Measurements from ENCODE around the gene IFRD1.
"Not testable (repeated sequence)": the region's sequence is repeated elsewhere in the genome, so short reads cannot be mapped to it uniquely, and the experiment has no call there.

Gene IFRD1

DNA sequence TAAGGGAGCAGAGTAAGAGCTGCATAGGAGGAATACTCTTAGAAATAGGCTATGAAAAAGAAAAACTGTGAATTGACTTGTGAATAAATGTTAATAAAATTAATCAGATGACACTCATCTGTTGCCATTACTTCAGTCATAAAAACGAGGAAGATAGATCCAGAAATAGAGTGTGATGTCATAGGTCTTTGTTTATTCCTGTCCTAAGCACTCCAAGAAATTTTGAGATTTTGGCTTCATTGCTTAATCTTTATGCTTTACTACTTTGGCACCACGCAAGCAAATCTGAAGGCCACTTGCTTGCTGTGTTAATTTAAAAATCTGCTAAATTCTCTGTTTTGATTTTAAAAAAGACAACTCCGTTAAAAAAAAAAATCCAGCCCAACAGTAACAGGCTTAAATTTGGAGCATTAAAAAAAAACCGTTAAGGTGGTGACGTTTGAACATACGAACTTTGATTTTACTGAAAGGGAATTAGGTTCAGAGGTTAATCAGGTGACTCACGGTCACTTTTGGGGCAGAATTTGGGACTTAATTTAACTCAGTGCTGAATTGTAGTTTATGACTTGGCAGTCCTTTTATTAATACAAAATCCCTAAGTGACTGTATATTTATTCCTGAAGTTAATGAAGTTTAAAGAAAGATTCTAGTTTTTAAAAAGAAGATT is 3.4 kb downstream of the IFRD1 start:
- DNase-seq (ENCODE audit: low read depth, low spot score): no peak
- H3K4me3 ChIP-seq (ENCODE audit: low read length): no peak overlapping the region
- H3K4me1 ChIP-seq (ENCODE audit: control insufficient read depth, insufficient read depth, low read length): no peaks in the 10 kb centered on the region
- no peaks in the 10 kb centered on the region for H3K9me3 ChIP-seq (ENCODE audit: control insufficient read depth, insufficient read depth, low read length)
- H3K36me3 ChIP-seq (ENCODE audit: control insufficient read depth, insufficient read depth, low read length): no peaks in the 10 kb centered on the region; the same call in 1 of the 2 replicates
- no CpG with 5 or more reads among the region's 7 CpGs for WGBS (ENCODE audit: insufficient coverage, insufficient read length)
- H3K27ac ChIP-seq (ENCODE audit: low read length): no peak overlapping the region
- H3K27me3 ChIP-seq (ENCODE audit: control insufficient read depth, insufficient read depth, low read length): no peaks in the 10 kb centered on the region

GRCh38 chr7:112454191-112454590 is 3.9 kb downstream of the IFRD1 start:
- not testable (repeated sequence) for DNase-seq (ENCODE audit: low read depth, low spot score); H3K27me3 ChIP-seq (ENCODE audit: control insufficient read depth, insufficient read depth, low read length); H3K4me1 ChIP-seq (ENCODE audit: control insufficient read depth, insufficient read depth, low read length); H3K36me3 ChIP-seq (ENCODE audit: control insufficient read depth, insufficient read depth, low read length); H3K27ac ChIP-seq (ENCODE audit: low read length); H3K4me3 ChIP-seq (ENCODE audit: low read length); H3K9me3 ChIP-seq (ENCODE audit: control insufficient read depth, insufficient read depth, low read length)
- WGBS (ENCODE audit: insufficient coverage, insufficient read length): no CpG with 5 or more reads among the region's 6 CpGs

- no peak for DNase-seq (ENCODE audit: low read depth, low spot score)
- Histone ChIP-seq H3K27me3 (ENCODE audit: control insufficient read depth, insufficient read depth, low read length) (no peaks in the 10 kb centered on the region), H3K9me3 (ENCODE audit: control insufficient read depth, insufficient read depth, low read length) (no peaks in the 10 kb centered on the region), H3K4me1 (ENCODE audit: control insufficient read depth, insufficient read depth, low read length) (no peaks in the 10 kb centered on the region), H3K4me3 (ENCODE audit: low read length) (no peak overlapping the region), H3K27ac (ENCODE audit: low read length) (no peak overlapping the region), H3K36me3 (ENCODE audit: control insufficient read depth, insufficient read depth, low read length) (peaks cover 9% of the 10 kb centered on the region; the same call in 1 of the 2 replicates)
- no CpG with 5 or more reads among the region's 1 CpG for WGBS (ENCODE audit: insufficient coverage, insufficient read length)
These were observed 9.4 kb downstream of the IFRD1 start for GRCh38 chr7:112459645-112460044.

- no peak for DNase-seq (ENCODE audit: low read depth, low spot score)
These were observed 12.0 kb downstream of the IFRD1 start for GRCh38 chr7:112462236-112462635.

GRCh38 chr7:112467867-112468266 is 17.6 kb downstream of the IFRD1 start:
- H3K4me3 ChIP-seq (ENCODE audit: low read length): no peak overlapping the region
- no peak overlapping the region for H3K27ac ChIP-seq (ENCODE audit: low read length)
- no peaks in the 10 kb centered on the region for H3K9me3 ChIP-seq (ENCODE audit: control insufficient read depth, insufficient read depth, low read length)
- DNase-seq (ENCODE audit: low read depth, low spot score): no peak
- no peaks in the 10 kb centered on the region for H3K27me3 ChIP-seq (ENCODE audit: control insufficient read depth, insufficient read depth, low read length)
- H3K36me3 ChIP-seq (ENCODE audit: control insufficient read depth, insufficient read depth, low read length): peaks cover 10% of the 10 kb centered on the region; the same call in 1 of the 2 replicates
- H3K4me1 ChIP-seq (ENCODE audit: control insufficient read depth, insufficient read depth, low read length): no peaks in the 10 kb centered on the region
- WGBS (ENCODE audit: insufficient coverage, insufficient read length): no CpG with 5 or more reads among the region's 4 CpGs

More at GRCh38 chr7:112462236-112462635, 12.0 kb downstream of the IFRD1 start:
- Histone ChIP-seq H3K27me3 (ENCODE audit: control insufficient read depth, insufficient read depth, low read length) (no peaks in the 10 kb centered on the region), H3K4me1 (ENCODE audit: control insufficient read depth, insufficient read depth, low read length) (no peaks in the 10 kb centered on the region), H3K4me3 (ENCODE audit: low read length) (no peak overlapping the region), H3K27ac (ENCODE audit: low read length) (no peak overlapping the region), H3K9me3 (ENCODE audit: control insufficient read depth, insufficient read depth, low read length) (no peaks in the 10 kb centered on the region), H3K36me3 (ENCODE audit: control insufficient read depth, insufficient read depth, low read length) (peaks cover 9% of the 10 kb centered on the region; the same call in 1 of the 2 replicates)

GRCh38 chr7:112470194-112470593 is 19.9 kb downstream of the IFRD1 start:
- Histone ChIP-seq H3K9me3 (ENCODE audit: control insufficient read depth, insufficient read depth, low read length) (no peaks in the 10 kb centered on the region), H3K36me3 (ENCODE audit: control insufficient read depth, insufficient read depth, low read length) (peaks cover 10% of the 10 kb centered on the region; the same call in 1 of the 2 replicates), H3K27ac (ENCODE audit: low read length) (no peak overlapping the region), H3K27me3 (ENCODE audit: control insufficient read depth, insufficient read depth, low read length) (no peaks in the 10 kb centered on the region), H3K4me3 (ENCODE audit: low read length) (no peak overlapping the region), H3K4me1 (ENCODE audit: control insufficient read depth, insufficient read depth, low read length) (no peaks in the 10 kb centered on the region)
- no peak for DNase-seq (ENCODE audit: low read depth, low spot score)
- WGBS (ENCODE audit: insufficient coverage, insufficient read length): 100% methylated on average over 1 of the region's 4 CpGs

DNA sequence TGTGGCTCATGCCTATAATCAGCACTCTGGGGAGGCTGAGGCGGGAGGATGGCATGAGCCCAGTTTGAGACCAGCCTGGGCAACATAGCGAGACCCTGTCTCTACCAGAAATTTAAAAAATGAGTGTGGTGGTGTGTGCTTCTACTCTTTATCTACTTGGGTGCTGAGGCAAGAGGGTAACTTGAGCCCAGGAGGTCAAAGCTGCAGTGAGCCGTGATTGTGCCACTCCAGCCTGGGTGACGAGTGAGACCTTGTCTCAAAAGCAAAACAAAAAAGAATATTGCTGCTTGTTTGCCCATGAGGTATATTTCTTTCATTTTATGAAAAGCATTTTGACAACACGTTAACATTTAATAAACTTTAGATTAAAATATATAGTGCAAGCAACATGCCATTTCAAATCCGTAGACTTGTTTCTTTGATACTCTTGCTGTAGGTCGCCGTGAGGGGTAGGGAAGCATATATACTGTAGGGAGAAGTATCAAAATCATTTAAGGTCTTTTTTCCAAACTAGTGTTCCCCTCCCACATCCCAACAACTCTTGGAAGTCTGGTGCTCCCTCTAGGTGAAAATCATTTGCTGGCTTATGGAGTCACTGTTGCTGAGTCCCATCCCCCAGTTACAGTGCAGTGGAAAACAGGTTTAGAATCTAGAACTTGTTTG is 26.3 kb downstream of the IFRD1 start:
- Histone ChIP-seq H3K9me3 (ENCODE audit: control insufficient read depth, insufficient read depth, low read length) (no peaks in the 10 kb centered on the region), H3K36me3 (ENCODE audit: control insufficient read depth, insufficient read depth, low read length) (no peaks in the 10 kb centered on the region; the same call in 1 of the 2 replicates), H3K27me3 (ENCODE audit: control insufficient read depth, insufficient read depth, low read length) (no peaks in the 10 kb centered on the region), H3K27ac (ENCODE audit: low read length) (no peak overlapping the region), H3K4me1 (ENCODE audit: control insufficient read depth, insufficient read depth, low read length) (no peaks in the 10 kb centered on the region), H3K4me3 (ENCODE audit: low read length) (no peak overlapping the region)
- WGBS (ENCODE audit: insufficient coverage, insufficient read length): no CpG with 5 or more reads among the region's 8 CpGs
- no peak for DNase-seq (ENCODE audit: low read depth, low spot score)

- no peaks in the 10 kb centered on the region for H3K4me1 ChIP-seq (ENCODE audit: control insufficient read depth, insufficient read depth, low read length)
- H3K9me3 ChIP-seq (ENCODE audit: control insufficient read depth, insufficient read depth, low read length): no peaks in the 10 kb centered on the region
- no peak for DNase-seq (ENCODE audit: low read depth, low spot score)
- H3K27me3 ChIP-seq (ENCODE audit: control insufficient read depth, insufficient read depth, low read length): no peaks in the 10 kb centered on the region
- no peak overlapping the region for H3K27ac ChIP-seq (ENCODE audit: low read length)
- H3K4me3 ChIP-seq (ENCODE audit: low read length): no peak overlapping the region
- no peaks in the 10 kb centered on the region for H3K36me3 ChIP-seq (ENCODE audit: control insufficient read depth, insufficient read depth, low read length)
- WGBS (ENCODE audit: insufficient coverage, insufficient read length): no CpG with 5 or more reads among the region's 2 CpGs
These were observed 31.0 kb downstream of the IFRD1 start for GRCh38 chr7:112481121-112481736.

DNA sequence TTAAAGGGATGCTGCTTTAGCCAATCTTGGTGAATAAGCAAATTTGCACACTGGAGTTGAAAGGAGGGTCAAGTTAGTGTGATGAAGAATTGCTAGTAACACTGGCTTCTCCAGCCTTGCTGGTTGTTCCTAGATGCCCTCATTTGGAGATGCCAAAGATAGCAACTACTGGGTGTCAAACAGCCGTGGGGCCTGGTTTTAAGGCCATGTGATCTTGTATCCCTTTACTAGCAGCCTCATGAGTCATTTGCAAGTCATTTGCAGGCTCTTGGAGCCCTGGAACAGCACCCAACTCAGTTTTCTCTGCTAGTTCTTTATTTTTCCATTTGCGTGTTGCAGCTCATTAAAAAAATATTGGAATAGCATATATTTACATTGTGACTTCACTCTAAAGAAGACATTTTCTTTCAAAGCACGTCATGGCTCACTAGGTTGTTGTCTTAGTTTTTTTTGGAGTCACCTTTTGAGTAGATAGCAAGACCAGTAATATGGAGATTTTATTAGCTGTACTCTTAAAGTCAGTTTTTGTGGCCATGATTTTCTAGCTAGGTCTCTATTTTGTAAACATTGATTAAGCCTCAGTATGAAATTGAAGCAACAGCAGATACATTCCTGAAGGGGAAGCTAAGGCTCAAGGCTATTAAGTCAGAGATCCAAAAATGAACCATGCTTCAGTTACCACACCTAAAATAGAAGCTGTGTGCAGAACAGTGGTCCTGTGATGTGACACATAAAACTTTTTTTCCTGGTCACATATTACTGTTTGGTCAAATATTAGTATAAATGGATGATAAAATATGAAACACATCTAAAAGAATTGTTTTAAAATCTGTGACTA is 31.8 kb downstream of the IFRD1 start:
- Histone ChIP-seq H3K4me1 (ENCODE audit: control insufficient read depth, insufficient read depth, low read length) (no peaks in the 10 kb centered on the region), H3K27ac (ENCODE audit: low read length) (no peak overlapping the region), H3K27me3 (ENCODE audit: control insufficient read depth, insufficient read depth, low read length) (no peaks in the 10 kb centered on the region), H3K36me3 (ENCODE audit: control insufficient read depth, insufficient read depth, low read length) (no peaks in the 10 kb centered on the region), H3K9me3 (ENCODE audit: control insufficient read depth, insufficient read depth, low read length) (no peaks in the 10 kb centered on the region), H3K4me3 (ENCODE audit: low read length) (no peak overlapping the region)
- no peak for DNase-seq (ENCODE audit: low read depth, low spot score)
- WGBS (ENCODE audit: insufficient coverage, insufficient read length): no CpG with 5 or more reads among the region's 3 CpGs

DNA sequence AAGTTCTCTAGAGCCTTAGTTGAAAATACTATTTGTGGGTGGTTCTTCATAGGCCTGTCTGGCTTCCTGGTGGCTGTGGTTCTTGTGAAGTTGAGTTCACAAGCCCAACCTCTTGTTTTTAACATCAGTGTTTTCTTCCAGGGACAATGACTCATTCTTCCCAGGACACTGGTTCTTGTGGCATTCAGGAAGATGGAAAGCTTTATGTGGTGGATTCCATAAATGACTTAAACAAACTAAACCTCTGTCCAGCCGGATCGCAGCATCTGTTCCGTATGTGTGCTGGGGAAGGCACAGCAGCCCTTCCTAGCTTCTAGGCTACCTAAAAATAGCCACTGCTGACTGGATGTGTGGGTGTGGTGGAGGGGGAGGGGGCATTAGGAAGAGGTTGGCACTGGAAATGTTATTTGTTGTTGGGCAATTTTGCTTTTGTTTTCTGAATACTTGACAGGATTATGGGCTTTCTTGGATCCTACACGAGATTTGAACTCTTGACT is 34.5 kb downstream of the IFRD1 start:
- H3K4me3 ChIP-seq (ENCODE audit: low read length): no peak overlapping the region
- H3K36me3 ChIP-seq (ENCODE audit: control insufficient read depth, insufficient read depth, low read length): no peaks in the 10 kb centered on the region; the same call in 1 of the 2 replicates
- no CpG with 5 or more reads among the region's 4 CpGs for WGBS (ENCODE audit: insufficient coverage, insufficient read length)
- H3K4me1 ChIP-seq (ENCODE audit: control insufficient read depth, insufficient read depth, low read length): no peaks in the 10 kb centered on the region
- no peaks in the 10 kb centered on the region for H3K9me3 ChIP-seq (ENCODE audit: control insufficient read depth, insufficient read depth, low read length)
- no peaks in the 10 kb centered on the region for H3K27me3 ChIP-seq (ENCODE audit: control insufficient read depth, insufficient read depth, low read length)
- DNase-seq (ENCODE audit: low read depth, low spot score): no peak
- H3K27ac ChIP-seq (ENCODE audit: low read length): no peak overlapping the region
